NCI-H446 (cell line): ENCODE data around the gene GPRC5B.

ENCODE experiments used
- DNase-seq, 2 experiments: peaks; one replicate each; lab custom pipeline; 2025; lab: John Stamatoyannopoulos, UW

Gene GPRC5B

GRCh38 chr16:19898166-19898565 is 13.5 kb upstream of the GPRC5B start:
- no peak for DNase-seq

- DNase-seq: no peak
Observed at GRCh38 chr16:19896951-19897350, 12.3 kb upstream of the GPRC5B start.

DNA sequence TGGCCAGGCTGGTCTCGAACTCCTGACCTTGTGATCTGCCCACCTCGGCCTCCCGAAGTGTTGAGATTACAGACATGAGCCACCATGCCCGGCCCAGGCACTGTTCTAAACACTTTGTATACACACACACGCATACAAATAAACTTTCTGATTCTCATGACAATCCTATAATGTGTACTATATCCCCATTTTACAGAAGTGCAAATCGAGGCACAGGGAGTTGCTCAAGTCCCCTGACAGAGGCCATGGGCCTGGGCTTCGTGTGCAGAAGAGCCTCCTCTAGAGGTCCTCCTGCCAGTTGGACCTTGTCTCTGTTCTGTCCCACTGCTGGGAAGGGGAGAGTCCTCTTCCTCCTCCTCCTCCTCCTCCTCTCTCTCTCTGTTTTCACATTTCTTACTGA is 9.9 kb upstream of the GPRC5B start:
- no peak for DNase-seq

DNA sequence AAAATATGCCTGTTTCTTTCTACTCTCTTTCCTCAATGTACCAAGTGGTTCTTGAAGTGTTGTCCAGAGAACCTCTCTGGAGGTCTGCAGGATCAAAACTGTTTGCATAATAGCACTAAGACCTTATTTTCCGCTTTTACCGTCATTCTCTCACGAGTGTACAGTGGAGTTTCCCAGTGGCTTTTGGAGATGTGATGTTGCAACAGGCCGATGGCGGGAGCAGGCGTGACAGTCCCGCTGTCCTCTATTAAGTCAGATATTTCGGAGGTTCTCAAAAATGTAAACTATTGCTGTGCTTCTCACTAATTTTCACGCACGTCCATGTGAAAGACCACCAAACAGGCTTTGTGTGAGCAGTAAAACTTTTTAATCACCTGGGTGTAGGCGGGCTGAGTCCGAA is 8.3 kb upstream of the GPRC5B start:
- DNase-seq: no peak

DNA sequence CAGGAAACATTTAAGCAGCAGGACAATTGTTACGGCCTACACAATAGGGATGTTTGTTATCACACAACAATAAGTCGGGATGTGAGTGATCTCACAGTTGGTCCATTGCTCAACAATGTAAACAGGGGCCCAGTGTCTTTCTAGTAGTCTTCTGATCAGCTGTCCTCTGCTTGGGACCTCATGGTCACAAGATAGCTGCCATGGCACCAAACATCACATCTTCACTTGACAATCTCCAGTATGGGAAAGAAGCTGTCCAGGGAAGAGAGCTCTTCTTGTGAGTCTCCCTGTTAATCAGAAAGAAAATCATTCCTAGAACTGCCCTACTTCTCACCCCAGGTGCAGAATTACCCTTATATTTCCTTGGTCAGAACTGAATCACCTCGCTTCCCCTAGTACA is 6.3 kb upstream of the GPRC5B start:
- DNase-seq: no peak

DNA sequence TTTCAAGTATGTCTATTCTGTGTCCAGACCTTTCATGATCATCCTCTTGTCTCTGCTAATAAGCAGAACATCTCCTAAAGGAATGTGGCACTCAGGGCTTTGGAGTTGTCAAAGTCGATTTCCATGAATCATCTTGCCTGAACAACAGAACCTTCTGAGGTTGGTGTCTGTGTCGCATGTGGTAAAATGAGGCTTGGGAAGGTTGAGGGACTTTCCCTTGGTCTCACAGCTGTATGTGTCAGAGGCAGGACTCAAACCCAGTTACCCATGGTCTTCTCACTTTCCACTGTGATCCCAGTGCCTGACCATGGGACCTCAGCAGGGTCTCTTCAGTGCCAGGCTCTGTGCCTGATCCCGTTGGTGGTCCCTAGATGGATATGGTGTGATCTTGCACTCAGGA is 4.2 kb upstream of the GPRC5B start:
- no peak for DNase-seq

GRCh38 chr16:19886073-19886941 is 1.7 kb upstream of the GPRC5B start:
- peak; percentile 62 to 88 for DNase-seq

DNA sequence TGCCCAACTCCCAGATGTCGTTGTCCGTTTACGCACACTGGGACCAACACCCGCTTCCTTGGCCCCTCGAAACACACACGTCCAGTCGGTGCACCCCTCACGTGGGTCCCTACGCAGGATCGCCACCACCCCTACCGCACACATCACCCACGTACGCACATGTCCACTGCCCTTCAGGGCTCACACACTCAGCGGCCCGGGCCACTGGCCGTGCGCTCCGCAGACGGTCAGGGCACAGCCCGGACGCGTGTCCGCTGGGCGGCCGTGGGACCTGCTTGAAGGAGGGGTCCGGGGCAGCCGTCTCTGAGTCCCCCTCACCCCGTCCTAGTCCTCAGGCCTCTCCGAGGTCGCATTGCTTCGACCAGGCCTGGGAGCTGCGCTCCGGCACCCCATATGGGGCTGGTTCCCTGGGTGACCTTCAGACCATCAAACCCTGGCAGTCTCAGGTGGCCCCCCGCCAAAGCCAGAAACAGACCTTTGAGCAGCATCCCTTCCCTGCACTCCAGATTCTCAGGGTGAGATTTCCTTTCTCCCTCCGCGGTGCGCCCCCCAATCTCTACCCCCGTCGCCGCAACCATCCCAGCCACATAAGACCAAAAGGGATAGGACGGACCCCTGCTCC is 914 bp upstream of the GPRC5B start:
- no peak for DNase-seq

DNA sequence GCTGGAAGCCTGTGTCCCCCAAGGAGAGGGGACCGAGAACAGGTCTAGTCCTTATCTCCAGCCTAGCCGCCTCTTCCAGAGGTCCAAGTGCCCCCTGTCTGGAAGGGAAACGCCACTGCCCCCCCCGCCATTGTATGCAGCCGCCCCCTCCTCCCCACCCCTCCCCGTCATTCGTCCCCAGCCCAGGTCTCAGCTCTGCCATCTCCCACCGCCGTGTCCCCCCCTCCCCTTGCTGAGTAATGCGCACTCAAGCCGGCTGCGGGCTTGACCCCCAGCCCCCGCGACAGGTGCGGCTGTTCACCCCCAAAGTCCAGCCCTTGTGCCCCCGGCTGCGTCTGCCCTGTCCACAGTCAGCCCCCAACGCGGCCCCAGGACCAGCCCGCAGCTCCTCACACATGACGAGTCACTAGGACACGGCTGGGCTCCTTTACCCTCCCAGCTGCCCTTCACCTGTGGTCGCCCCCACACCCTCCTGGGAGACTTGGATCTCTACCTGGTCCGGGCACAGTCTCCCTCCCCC is 622 bp downstream of the GPRC5B start:
- no peak for DNase-seq

DNA sequence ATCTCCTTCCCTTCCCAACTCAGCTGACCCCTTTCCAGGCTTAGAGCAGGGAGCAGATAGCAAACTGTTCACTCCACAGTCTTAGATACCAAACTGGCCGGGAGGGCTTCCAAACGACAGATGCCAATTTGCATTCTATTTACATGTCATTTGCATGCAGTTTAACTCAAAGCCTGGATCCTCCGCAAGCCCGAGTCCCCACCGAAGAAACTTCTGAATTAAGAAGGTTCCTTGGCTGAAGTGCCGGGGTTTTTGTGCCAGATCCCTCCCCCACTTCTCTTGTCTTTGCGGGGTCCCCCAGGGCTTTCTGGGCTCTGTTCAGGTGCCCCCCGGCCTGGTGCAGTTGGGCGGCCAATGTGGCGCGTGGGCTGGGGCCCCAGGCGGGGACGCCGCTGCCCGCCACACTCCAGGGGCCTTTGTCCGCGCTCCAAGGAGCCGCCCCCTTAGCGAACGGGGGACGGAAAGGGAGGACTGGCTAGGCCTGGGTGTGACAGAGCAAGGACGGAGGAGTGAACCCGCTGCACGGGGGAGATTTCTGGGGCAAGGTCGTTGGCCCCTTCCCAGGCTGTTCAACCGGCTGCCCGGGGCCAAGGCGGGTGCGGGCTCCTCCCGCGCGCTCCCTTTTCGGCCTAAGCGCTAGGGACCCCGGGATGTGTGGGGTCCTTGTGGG is 1.2 kb downstream of the GPRC5B start:
- peak in 1 of 2 experiments; percentile 65 for DNase-seq

DNA sequence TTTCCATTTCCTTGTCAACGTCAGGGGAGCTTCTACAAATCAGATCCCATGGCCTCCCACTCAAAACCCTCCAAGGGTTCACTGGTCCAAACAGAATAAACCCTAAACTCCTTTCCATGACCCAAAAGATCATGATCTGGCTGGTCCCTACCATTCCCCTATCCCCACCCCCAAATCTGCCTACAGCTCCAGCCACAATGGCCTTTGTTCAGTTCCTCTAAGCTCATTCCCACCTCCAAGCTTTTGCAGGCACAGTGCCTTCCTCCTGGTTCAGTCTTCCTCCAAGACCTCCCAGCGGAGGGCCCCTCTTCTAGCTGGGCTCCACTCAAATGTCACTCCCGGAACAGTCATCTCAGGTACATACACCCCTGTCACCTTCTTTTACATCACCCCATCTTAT is 2.0 kb downstream of the GPRC5B start:
- no peak for DNase-seq

GRCh38 chr16:19882186-19882585 is 2.5 kb downstream of the GPRC5B start:
- no peak for DNase-seq

DNA sequence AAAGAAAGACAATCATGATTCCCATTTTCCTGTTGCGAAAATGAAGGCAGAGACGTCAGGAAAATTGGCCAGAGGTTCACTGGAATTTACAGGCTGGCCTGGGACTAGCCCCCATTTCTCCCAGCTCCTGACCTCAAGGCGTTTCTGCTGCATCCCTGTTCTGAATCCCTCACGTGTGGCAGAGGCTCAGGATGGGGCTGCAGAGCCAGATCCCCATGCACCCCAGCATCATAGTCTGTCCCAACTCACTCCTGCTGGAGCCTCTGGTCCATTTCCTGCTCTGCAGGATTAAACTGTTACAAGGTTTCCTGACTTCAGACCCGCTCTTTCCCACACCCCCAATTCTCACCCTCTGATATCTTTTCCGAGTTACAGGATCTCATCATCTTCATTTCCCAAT is 2.9 kb downstream of the GPRC5B start:
- no peak for DNase-seq

DNA sequence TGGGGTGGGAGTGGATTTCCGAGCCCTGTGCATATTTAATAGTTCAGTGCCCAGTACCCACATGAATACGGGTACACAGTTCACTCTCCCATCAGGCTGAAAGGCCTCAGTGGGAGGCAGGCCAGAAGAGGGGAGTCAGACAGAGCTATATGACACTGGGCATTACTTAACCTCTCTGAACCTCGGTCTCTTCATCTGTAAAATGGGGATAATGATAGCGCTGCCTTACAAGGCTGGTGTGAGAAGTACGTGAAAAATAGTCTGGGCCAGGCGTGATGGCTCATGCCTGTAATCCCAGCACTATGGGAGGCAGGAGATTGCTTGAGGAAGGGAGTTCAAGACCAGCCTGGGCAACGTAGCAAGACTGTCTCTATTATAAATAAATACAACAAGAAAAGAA is 3.6 kb downstream of the GPRC5B start:
- no peak for DNase-seq

DNA sequence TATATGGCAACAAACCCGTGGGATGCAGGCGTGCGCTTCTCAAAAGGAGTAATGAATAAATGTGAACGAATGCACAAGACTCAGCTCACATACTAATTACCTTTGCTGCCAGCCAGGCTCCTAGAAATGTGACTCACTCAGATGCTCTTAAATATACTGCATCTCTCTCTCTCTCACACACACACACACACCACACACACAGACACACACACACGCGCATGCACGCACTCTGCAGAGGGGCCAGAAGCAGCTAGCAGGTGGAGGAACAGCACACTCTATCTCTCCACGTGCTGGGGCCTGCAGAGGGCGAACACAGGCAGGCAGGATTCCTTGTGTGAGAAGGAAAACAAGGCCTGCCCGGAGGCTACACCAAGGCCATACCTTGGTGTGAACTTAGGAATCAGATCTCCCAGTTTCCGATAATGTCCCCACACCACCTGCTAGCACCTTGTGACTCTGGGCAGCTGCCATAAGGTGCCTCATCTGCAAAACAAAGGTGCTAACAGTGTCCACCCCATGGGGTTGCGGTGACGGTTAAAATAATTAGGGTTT is 5.3 kb downstream of the GPRC5B start:
- DNase-seq: peak in 1 of 2 experiments; percentile 20

DNA sequence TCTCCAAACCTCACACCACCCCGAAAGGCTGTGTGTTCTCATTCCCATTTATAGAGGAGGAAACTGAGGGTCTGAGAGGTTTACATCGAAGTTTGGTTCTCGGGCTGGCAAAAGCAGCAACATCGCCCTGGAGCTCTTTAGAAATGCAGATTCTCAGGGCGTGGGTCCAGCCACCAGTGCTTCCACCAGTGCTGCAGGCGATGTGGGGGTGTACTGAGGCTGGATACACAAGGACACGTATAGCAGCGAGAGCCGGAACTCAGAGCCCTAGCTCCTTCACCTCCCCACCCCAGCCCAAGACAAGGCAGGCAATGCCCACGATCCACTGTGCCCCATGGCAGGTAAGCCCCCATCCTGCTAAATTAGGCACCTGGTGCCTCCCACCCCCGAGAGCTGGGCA is 5.9 kb downstream of the GPRC5B start:
- no peak for DNase-seq

DNA sequence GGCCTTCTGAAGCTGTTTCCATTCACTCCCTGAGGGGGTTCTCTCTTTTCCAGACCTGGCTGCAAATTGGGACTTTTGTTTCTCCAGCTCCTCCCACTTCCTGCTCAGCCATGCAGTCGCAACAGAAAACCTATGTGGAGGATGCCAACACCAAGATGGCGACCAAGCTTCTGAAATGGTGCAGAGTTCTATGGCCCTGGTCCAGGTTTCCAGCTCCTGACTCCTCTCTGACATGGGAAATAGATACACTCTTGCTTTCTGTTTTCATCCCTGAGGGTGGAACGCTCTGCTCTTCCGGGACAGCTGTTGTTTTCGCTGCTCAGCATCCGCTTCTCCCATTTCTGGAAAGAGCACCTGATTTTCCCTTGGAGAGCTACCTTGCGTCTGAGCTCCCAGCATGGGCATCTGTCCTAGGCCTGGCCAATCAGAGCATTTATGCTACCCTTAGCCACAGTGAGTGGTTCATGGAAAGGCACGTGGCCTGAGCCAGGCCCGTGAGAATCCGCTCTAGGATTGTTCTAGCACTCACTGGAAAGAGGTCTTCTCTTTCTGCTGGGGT is 8.1 kb downstream of the GPRC5B start:
- no peak for DNase-seq

GRCh38 chr16:19875900-19876299 is 8.7 kb downstream of the GPRC5B start:
- DNase-seq: no peak

DNA sequence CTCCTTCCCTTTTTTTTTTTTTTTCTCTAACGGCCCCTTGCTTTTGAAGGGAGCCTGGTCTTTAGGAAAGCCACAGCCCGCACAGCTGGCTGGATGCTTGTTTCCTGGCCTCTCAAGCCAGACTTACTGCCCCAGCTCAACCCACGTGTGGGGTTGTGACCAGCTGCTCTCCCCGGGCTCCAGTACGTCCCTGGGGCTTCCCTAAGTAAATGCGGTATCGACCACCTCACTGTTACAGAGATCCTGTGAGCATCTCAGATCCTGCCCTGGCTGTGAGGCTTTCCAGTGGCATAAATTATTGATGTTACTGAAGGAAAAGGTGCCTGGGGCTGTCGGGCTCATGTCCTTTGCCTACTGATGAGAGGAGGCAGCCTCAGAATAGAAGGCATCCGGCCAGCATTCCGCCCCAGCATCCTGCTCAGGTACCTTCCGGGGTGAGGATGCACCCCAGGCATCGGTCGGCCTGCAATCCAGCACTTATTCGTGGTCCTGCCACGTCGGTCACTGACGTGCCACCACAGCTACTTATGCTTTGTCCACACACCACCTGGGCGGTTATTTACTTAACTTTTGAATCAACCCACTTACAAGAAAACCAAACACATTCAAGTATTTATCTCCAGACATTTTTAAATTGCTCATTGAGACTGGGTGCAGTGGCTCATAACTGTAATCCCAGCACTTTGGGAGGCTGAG is 9.6 kb downstream of the GPRC5B start:
- DNase-seq: no peak

DNA sequence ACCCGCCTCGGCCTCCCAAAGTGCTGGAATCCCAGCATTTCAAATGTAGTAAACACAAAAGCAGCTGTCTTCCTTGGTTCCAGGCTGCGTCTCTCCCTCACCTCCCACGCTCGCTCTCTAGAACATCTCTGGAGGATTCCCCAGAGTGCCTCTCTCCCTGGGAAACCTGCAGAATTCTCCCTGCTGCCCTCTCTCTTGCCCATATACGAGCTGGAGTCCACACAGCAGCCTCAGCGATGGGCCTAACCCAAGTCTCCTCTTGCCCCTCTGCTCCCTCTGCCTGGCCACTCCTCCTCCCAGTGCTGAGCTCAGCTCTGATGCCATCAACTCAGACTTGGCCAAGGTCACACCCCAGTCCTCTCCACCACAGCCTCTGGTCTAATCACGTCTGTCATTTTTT is 10.6 kb downstream of the GPRC5B start:
- DNase-seq: no peak

DNA sequence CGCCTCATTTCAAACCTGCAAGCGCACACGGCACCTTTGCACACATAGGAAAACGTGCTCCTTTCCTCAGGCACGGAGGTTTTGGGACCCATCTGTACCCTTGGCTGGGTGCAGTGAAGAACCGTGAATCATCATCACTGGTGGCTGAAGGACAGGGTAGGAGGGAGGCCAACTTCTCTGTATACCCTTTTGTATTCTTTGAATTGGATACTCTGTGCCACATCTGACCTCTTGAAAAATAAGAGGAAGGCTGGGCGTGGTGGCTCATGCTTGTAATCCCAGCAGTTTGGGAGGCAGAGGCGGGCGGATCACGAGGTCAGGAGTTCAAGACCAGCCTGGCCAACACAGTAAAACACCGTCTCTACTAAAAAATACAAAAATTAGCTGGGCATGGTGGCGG is 11.7 kb downstream of the GPRC5B start:
- DNase-seq: no peak
